Right renal cortex interstitium (tissue), 3 donors: ENCODE data around the gene NOB1. TPM values are rescaled to one million over a fixed set of nuclear protein-coding genes. Genes with fewer than 3 reads are reported as not detected.
"Not testable (repeated sequence)": the region's sequence is repeated elsewhere in the genome, so short reads cannot be mapped to it uniquely, and the experiment has no call there.

Source experiments
- DNase-seq, 3 donors: peaks; one replicate each; pipeline ENCODE4 v3.0.0-alpha.2; 2013; ENCODE audit warnings: low read depth in 3 of 3, low spot score in 2 of 3
- polyA plus RNA-seq, 3 donors: library from polyadenylated mRNA; unstranded; fragments of 120-200 nt; gene quantifications; one replicate each; pipeline ENCODE4 v1.2.1, GENCODE V29; 2013; ENCODE audit not compliant: insufficient read length in 3 of 3

The NOB1 gene
- polyA plus RNA-seq, 3 donors, result 67.5 to 76.5 (median 71.3) TPM

GRCh38 chr16:69761983-69762813 is 7.5 kb upstream of the NOB1 start, which contains the start of gene WWP2:
Gene WWP2 (plus strand): TSS chr16:69762332. CDS start chr16:69787011, 24,679 bp downstream.
- peak in 2 of 3 donors; percentile 57 to 71 for DNase-seq

DNA sequence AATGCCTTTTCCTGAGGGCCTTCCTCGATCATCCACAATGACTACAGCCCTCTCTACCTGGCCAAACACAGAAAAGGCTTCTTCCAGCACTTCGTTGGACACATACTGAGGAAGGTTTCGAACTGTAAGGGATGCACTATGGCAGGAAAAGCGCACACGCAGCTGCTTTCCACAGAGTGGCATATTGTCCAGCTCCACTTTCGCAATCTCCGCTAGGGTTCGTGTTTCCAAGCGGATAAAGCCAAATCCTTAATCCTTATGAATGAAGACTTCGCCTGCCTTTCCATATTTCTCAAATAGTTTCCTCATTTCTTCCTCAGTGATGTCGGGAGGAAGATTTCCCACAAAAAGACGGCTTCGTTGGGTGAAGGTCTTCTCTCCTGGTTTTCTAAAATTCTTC is 2.6 kb upstream of the NOB1 start:
- DNase-seq, result not testable (repeated sequence)

DNA sequence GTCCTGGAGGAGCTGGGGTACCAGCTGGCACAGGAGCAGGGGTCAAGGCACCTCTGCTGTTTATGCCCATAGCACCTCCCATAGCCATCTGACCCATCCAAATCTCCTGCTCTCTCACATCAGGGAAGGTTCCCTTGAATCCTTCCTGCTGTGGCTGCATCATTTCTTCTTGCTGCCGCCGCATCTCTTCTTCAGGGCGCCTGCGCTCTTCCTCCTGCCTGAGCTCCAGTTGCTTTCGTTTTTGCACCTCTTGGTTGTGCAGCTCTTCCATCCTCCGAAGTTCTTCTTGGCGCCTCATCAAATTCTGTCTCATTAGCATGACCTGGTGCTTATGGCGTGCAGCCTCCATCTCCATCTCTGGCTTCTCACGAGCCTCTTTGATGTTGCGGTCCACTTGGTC is 2.0 kb upstream of the NOB1 start:
- DNase-seq, result no peak

GRCh38 chr16:69754143-69754468 is 620 bp downstream of the NOB1 start:
- no peak for DNase-seq

- DNase-seq, result no peak
Measured at GRCh38 chr16:69748694-69749345, 5.9 kb downstream of the NOB1 start.

DNA sequence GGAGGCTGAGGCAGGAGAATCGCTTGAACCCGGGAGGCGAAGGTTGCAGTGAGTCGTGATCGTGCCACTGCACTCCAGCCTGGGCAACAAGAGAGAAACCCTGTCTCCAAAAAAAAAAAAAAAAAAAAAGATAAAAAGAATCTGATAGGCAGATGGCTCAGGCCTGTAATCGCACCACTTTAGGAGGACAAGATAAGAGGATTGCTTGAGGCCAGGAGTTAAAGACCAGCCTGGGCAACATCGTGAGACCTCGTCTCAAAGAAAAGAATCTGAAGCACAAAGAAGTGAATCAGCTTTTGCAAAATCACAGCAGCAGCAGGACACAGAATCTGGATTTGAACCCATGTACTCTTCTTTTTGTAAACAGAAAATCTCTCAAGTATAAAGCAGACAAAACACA is 7.6 kb downstream of the NOB1 start:
- DNase-seq, result no peak

- DNase-seq, result no peak
Measured at GRCh38 chr16:69745959-69746358, 8.8 kb downstream of the NOB1 start.

GRCh38 chr16:69745232-69745612 is 9.5 kb downstream of the NOB1 start:
- DNase-seq, result no peak

GRCh38 chr16:69744363-69745231 is 10.1 kb downstream of the NOB1 start:
- no peak for DNase-seq

DNA sequence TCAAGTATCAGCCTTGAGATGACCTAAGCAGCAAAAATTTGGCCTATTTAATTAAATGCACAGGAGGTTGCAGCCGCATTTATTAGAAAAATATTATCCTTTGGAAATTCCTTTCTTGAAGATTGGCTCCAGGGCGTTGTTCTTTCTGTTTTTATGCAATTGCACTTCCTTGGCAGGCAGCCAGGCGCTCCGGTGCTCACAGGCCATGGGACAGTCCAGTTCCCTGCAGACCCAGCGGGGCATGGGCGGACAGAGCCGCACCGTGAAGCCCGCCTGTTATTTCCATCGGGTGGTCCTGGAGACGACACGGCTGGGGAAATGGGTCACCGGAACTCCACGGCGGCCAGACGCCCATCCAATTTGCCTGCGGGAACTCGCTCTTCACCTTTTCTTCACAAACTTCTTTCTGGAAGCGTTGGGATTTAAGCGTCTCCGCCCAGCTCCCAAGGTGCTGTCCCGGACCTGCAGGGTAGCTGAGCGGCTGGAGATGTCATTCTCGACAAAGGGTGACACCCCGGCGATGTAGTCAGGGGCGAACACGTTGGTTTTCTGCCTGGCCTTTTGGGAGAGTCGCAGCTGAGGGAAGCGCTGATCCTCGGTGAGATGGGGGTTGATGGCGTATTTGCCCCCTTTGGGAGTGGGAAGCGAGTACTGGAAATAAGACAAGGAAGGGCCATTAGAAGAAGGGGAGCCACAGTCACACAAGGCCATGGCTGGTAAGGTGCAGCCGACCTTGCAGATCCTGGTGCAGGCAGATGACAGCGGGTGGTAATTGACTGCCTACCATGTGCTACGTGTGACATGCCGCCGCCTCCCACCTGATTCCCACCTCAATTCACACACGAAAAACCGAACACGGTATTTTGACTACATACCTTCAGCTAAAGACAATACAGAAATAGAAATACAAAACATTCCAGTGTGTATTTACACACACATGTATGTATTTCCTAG is 12.5 kb downstream of the NOB1 start:
- DNase-seq, result peak in 2 of 3 donors; percentile 42 to 45

DNA sequence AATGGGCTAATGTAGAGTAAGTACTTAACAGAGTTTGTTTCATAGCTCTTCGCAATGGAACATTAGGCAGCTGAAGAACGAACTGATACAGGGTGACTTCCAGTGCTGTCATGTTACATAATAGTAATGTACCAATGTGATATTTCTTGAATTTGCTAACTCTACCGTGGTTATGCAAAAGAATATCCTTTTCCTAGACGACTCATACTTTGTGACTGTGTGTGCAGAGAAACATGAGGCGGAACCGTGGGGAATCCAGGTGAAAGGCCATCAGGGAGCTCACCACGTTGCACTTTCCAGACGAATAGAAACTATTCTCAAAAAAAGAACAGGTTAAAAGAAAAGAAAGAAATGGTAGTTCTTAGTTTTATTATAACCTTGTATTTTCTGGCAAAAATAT is 13.2 kb downstream of the NOB1 start:
- no peak for DNase-seq

GRCh38 chr16:69732101-69732500 is 22.6 kb downstream of the NOB1 start:
- DNase-seq, result no peak

- not testable (repeated sequence) for DNase-seq
Measured at GRCh38 chr16:69731280-69731679, 23.4 kb downstream of the NOB1 start.

DNA sequence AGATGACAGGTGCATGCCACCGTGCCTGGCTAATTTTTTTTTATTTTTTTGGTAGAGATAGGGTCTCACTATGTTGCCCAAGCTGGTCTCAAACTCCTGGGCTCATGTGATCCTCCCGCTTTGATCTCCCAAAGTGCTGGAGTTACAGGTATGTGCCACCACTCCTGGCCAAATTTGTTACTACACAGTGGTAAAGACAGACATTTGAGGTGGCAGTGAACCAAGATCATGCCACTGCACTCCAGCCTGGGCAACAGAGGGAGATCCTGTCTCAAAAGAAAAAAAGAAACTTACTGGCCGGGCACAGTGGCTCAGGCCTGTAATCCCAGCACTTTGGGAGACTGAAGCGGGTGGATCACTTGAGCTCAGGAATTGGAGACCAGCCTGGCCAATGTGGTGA is 25.7 kb downstream of the NOB1 start:
- not testable (repeated sequence) for DNase-seq

DNA sequence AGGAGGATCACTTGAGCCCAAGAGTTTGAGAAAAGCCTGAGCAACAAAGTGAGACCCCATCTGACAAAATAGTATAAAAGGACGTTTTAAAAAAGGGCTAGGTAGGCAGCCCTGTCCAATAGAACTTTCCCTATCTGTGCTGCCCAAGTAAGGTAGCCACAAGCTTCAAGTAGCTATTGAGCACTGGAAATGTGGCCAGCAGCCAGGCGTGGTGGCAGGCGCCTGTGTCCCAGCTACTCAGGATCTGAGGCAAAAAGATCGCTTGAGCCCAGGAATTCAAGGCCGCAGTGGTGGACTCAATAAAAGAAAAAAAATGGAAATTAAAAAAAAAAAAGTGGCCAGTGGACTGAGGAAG is 26.8 kb downstream of the NOB1 start:
- DNase-seq, result no peak

GRCh38 chr16:69726313-69727060 is 28.2 kb downstream of the NOB1 start, which contains the start of gene NQO1:
Gene NQO1 (minus strand): TSS chr16:69726560. CDS start chr16:69726439, 121 bp downstream.
- peak in 2 of 3 donors; percentile 69 to 77 for DNase-seq

GRCh38 chr16:69725480-69726312 is 29.0 kb downstream of the NOB1 start:
- DNase-seq, result no peak

DNA sequence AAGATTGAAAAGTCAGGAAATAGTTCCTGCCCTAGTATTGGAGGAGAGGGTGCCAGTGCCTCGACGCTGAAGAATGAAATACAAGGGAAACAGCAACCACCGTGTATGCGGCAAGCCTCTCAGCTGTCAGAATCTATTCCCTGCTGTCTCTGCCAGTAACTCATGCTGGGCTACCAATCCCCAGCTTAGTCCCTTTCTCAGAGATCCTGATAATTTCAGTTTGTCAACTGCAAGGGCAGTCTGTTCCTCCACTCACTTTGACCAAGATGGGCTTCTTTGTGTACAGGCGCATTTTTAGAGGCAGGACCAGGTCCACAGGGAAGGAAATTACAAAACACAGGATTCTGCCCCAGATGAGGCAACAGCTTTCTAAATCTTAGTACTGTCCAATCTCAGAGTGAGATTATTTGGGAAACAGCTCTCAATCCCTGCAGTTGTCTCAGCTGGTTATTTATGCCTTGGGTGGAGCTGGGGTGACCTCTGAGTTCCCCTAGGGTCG is 29.7 kb downstream of the NOB1 start:
- DNase-seq, result no peak
